Lung (tissue), 12 donors: ENCODE data around the gene TRAPPC11. TPM values are rescaled to one million over a fixed set of nuclear protein-coding genes. Genes with fewer than 3 reads are reported as not detected.

Source experiments
- ATAC-seq: fragments of 200-7000 bp; cut with Tn5 transposase; one replicate; pipeline ENCODE4 v1.9.1; 2020; ENCODE audit warnings: moderate number of reproducible peaks; ENCODE audit not compliant: insufficient read depth, low FRiP score
- DNase-seq, 3 donors: peaks; one replicate each; pipeline ENCODE4 v3.0.0-alpha.2; 2013 to 2017
- H3K27ac ChIP-seq, 2 donors: one replicate each; pipeline ENCODE4 v1.5.1; 2013; ENCODE audit warnings: mild to moderate bottlenecking in 2 of 2, moderate library complexity in 2 of 2, control low read depth in 1 of 2, inconsistent platforms in 1 of 2, low read depth in 1 of 2, low read length in 1 of 2
- H3K27me3 ChIP-seq, 3 donors: one replicate each; pipeline ENCODE4 v1.5.1; 2013; ENCODE audit warnings: low read length in 2 of 3; ENCODE audit not compliant: control insufficient read depth in 3 of 3, insufficient read depth in 3 of 3
- H3K36me3 ChIP-seq, 4 donors: one replicate each; pipeline ENCODE4 v1.5.1; 2013; ENCODE audit warnings: low read length in 4 of 4, mild to moderate bottlenecking in 1 of 4, moderate library complexity in 1 of 4; ENCODE audit not compliant: control insufficient read depth in 4 of 4, insufficient read depth in 4 of 4
- H3K4me1 ChIP-seq, 5 donors: one replicate each; pipeline ENCODE4 v1.5.1; 2013; ENCODE audit warnings: low read length in 5 of 5, mild to moderate bottlenecking in 2 of 5, moderate library complexity in 1 of 5; ENCODE audit not compliant: control insufficient read depth in 5 of 5, insufficient read depth in 5 of 5
- H3K4me3 ChIP-seq: one replicate; pipeline ENCODE4 v1.5.1; 2013; ENCODE audit warnings: mild to moderate bottlenecking, control low read depth, moderate library complexity
- H3K9ac ChIP-seq, 2 donors: one replicate each; pipeline ENCODE4 v1.5.1; 2013; ENCODE audit warnings: low read length in 2 of 2, control low read depth in 1 of 2; ENCODE audit not compliant: insufficient read depth in 1 of 2
- H3K9me3 ChIP-seq, 4 donors: one replicate each; pipeline ENCODE4 v1.5.1; 2013; ENCODE audit warnings: low read length in 3 of 4, mild to moderate bottlenecking in 1 of 4, moderate library complexity in 1 of 4; ENCODE audit not compliant: control insufficient read depth in 4 of 4, insufficient read depth in 3 of 4
- WGBS, 2 donors: extraction: QIAGEN DNeasy Blood & Tissue Kit; methylation state at CpG; one replicate each; pipeline ENCODE4 v1.1.7; 2013; 5-methylcytosine and 5-hydroxymethylcytosine counted together
- polyA plus RNA-seq, 2 donors: library from polyadenylated mRNA; stranded (reverse); fragments of 200-250 nt; gene quantifications; one replicate each; pipeline ENCODE4 v1.2.1, GENCODE V29; 2013
- total RNA-seq, 2 donors: library from RNA; depleted of rRNA in 1 of 2; stranded (reverse); fragments of >200 nt in 1 of 2; gene quantifications; one replicate each; pipeline ENCODE4 v1.2.1, GENCODE V29; 2014 to 2021
- TF ChIP-seq, protein P1 (sequence below): IDR thresholded peaks from 2 replicates; pipeline ENCODE4 v1.5.1; 2012; ENCODE audit warnings: mild to moderate bottlenecking; ENCODE audit errors: control extremely low read depth, extremely low read depth
- donor health status: control.
- donor health status: control.
- donor health status: Bipolar disorder and iron deficiency.
- donor health status: healthy.
- donor health status: DM: yes; HTN: yes; CAD: no.

Gene TRAPPC11
- total and polyA plus RNA-seq, 4 donors, result 15.5 to 80.1 (median 25.4) TPM

DNA sequence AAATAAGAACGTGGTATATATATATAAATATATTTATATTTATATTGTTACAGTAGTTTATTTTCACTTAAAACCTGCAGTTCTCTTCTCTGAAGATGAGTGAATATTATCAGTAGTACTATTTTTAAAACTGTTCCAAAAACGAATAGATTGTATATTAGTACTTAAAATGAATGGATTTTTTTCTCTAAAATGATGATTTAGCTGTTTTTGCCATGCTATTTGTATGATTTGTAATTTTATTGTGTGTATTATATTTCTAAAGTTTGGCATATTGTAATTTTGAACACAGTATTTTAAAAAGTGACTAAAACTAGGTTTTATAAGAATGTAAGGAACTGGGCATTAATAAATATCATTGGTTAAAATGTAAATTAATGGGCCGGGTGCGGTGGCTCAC is 22.0 kb downstream of the TRAPPC11 start:
- H3K27me3 ChIP-seq, result no peaks in the 10 kb centered on the region
- no peaks in the 10 kb centered on the region for H3K9me3 ChIP-seq
- ATAC-seq (no peak), DNase-seq (no peak)
- no peak overlapping the region for H3K27ac ChIP-seq
- TF ChIP-seq, protein P1, sequence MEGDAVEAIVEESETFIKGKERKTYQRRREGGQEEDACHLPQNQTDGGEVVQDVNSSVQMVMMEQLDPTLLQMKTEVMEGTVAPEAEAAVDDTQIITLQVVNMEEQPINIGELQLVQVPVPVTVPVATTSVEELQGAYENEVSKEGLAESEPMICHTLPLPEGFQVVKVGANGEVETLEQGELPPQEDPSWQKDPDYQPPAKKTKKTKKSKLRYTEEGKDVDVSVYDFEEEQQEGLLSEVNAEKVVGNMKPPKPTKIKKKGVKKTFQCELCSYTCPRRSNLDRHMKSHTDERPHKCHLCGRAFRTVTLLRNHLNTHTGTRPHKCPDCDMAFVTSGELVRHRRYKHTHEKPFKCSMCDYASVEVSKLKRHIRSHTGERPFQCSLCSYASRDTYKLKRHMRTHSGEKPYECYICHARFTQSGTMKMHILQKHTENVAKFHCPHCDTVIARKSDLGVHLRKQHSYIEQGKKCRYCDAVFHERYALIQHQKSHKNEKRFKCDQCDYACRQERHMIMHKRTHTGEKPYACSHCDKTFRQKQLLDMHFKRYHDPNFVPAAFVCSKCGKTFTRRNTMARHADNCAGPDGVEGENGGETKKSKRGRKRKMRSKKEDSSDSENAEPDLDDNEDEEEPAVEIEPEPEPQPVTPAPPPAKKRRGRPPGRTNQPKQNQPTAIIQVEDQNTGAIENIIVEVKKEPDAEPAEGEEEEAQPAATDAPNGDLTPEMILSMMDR, result no peak
- H3K36me3 ChIP-seq, result peaks cover 9 to 42% (median 22%) of the 10 kb centered on the region in 4 donors
- H3K4me3 ChIP-seq, result no peak overlapping the region
- 93 to 98% methylated on average over 4 of the region's 4 CpGs for WGBS, 2 donors
- H3K9ac ChIP-seq, result no peak overlapping the region
- H3K4me1 ChIP-seq, result no peaks in the 10 kb centered on the region

DNA sequence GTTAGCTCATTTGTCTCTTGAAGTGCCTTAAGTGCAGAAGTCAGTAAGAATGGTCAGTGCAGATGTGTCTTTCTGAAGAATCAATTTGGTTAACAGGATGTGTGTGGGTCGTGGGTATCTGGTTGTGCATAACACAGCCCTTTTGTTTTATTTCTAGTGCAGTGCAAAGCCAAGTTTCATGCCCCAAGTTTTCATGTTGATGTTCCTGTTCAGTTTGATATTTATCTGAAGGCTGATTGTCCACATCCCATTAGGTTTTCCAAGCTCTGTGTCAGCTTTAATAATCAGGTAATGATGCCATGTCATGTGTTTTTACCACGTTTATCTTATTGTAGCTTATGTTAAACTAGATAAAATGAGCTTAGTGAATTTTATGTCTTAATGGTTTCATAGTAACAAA is 27.4 kb downstream of the TRAPPC11 start:
- Histone ChIP-seq H3K27me3 (no peaks in the 10 kb centered on the region), H3K9me3 (no peaks in the 10 kb centered on the region), H3K36me3 (peaks cover 15 to 35% (median 20%) of the 10 kb centered on the region in 4 donors), H3K9ac (no peak overlapping the region), H3K27ac (no peak overlapping the region), H3K4me3 (no peak overlapping the region), H3K4me1 (no peaks in the 10 kb centered on the region)
- ATAC-seq, result no peak
- no peak for DNase-seq
- WGBS, 2 donors, result 85 to 86% methylated on average over 2 of the region's 2 CpGs
- TF ChIP-seq, protein P1, result no peak

DNA sequence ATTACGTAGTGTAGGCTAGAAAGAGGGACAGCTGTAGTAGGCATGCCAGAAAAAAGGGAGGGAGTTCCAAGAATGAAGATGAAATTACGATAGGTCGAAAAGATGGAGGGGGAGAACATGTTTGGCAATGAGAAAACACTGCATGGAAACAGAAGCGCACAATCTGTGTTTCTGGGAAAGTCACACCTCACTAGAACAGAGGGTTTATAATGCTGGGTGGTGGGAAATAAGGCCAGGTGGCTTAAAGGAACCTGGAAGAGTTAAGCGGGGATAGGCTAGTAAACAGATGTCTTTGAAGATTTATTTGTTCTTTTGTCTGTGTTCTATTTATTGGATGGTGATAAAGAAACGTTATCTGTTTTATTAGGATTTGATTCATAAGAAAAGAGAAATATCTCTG is 29.1 kb downstream of the TRAPPC11 start:
- DNase-seq, result no peak
- TF ChIP-seq, protein P1, result no peak
- WGBS, 2 donors, result 81% methylated on average over 6 of the region's 6 CpGs
- H3K36me3 ChIP-seq, result peaks cover 21 to 42% (median 28%) of the 10 kb centered on the region in 4 donors
- no peak overlapping the region for H3K9ac ChIP-seq
- no peak overlapping the region for H3K4me3 ChIP-seq
- no peaks in the 10 kb centered on the region for H3K27me3 ChIP-seq
- no peaks in the 10 kb centered on the region for H3K9me3 ChIP-seq
- no peaks in the 10 kb centered on the region for H3K4me1 ChIP-seq
- ATAC-seq, result no peak
- no peak overlapping the region for H3K27ac ChIP-seq

DNA sequence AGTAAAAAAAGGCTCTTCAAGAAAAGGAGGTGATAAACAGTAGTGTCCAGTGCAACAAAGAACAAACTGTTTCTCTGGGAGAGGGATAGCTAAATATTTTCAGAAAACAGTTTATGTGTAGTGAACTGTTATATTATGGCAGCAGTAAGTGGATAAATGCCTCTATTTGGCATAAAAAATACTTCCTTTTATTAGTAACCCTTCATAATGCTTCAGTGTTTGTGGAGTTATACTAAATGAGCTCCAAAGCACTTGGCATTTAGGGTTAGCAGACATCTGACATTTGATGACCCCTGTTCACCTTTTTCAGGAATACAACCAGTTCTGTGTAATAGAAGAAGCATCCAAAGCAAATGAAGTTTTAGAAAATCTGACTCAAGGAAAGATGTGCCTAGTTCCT is 31.9 kb downstream of the TRAPPC11 start:
- TF ChIP-seq, protein P1, result no peak
- H3K4me1 ChIP-seq, result no peaks in the 10 kb centered on the region
- peaks cover 22 to 40% (median 34%) of the 10 kb centered on the region in 4 donors for H3K36me3 ChIP-seq
- ATAC-seq, result no peak
- no peaks in the 10 kb centered on the region for H3K9me3 ChIP-seq
- no peak overlapping the region for H3K9ac ChIP-seq
- DNase-seq, result no peak
- no peak overlapping the region for H3K27ac ChIP-seq
- H3K4me3 ChIP-seq, result no peak overlapping the region
- H3K27me3 ChIP-seq, result no peaks in the 10 kb centered on the region
